Aorta (tissue), 5 donors: ENCODE measurements around the gene SRRM4. TPM values are rescaled to one million over a fixed set of nuclear protein-coding genes. Genes with fewer than 3 reads are reported as not detected.
"Not testable (repeated sequence)": the region's sequence is repeated elsewhere in the genome, so short reads cannot be mapped to it uniquely, and the experiment has no call there.

Source experiments
- ATAC-seq: fragments of 200-7000 bp; cut with Tn5 transposase; one replicate; pipeline ENCODE4 v1.9.1; 2022; ENCODE audit warnings: moderate library complexity; ENCODE audit not compliant: low FRiP score
- DNase-seq, 2 donors: peaks; one replicate each; pipeline ENCODE4 v3.0.0-alpha.2; 2020
- H3K27ac ChIP-seq, 2 donors: one replicate each; pipeline ENCODE4 v1.5.1; 2013; ENCODE audit warnings: low read length in 2 of 2, mild to moderate bottlenecking in 2 of 2, moderate library complexity in 2 of 2, control low read depth in 1 of 2, inconsistent platforms in 1 of 2, low read depth in 1 of 2
- H3K27me3 ChIP-seq, 2 donors: one replicate each; pipeline ENCODE4 v1.6.1; 2013; ENCODE audit warnings: control low read depth in 1 of 2, low read length in 1 of 2, mild to moderate bottlenecking in 1 of 2, moderate library complexity in 1 of 2; ENCODE audit not compliant: insufficient read depth in 2 of 2, control insufficient read depth in 1 of 2
- H3K36me3 ChIP-seq, 2 donors: one replicate each; pipeline ENCODE4 v1.6.1; 2013; ENCODE audit warnings: control low read depth in 1 of 2, low read length in 1 of 2, mild to moderate bottlenecking in 1 of 2; ENCODE audit not compliant: insufficient read depth in 2 of 2, control insufficient read depth in 1 of 2
- H3K4me1 ChIP-seq, 2 donors: one replicate each; pipeline ENCODE4 v1.6.1; 2013; ENCODE audit warnings: low read length in 2 of 2, control low read depth in 1 of 2, mild to moderate bottlenecking in 1 of 2, moderate library complexity in 1 of 2; ENCODE audit not compliant: insufficient read depth in 2 of 2, control insufficient read depth in 1 of 2
- H3K4me3 ChIP-seq, 2 donors: one replicate each; pipeline ENCODE4 v1.5.1; 2013; ENCODE audit warnings: low read length in 2 of 2, control low read depth in 1 of 2, mild to moderate bottlenecking in 1 of 2
- H3K9me3 ChIP-seq: one replicate; pipeline ENCODE4 v1.6.1; 2013; ENCODE audit warnings: mild to moderate bottlenecking, low read length; ENCODE audit not compliant: control insufficient read depth
- WGBS, 2 donors: extraction: QIAGEN DNeasy Blood & Tissue Kit; methylation state at CpG; one replicate each; pipeline ENCODE4 v1.1.7; 2013; 5-methylcytosine and 5-hydroxymethylcytosine counted together
- intact Hi-C, 2 donors: fragments of 100-400 bp; cut with DNase I; formaldehyde crosslinking; loops; one replicate each; pipeline versions ENCODE4 v1.14.2 to v1.15.0; 2022
- polyA plus RNA-seq, 2 donors: library from polyadenylated mRNA; stranded (reverse); fragments of 200-250 nt; gene quantifications; one replicate each; pipeline ENCODE4 v1.2.3, GENCODE V29; 2013
- total RNA-seq, 2 donors: library from RNA; stranded (reverse); fragmentation: NEBNext Ultra II Directional; extraction: Animal tissue kit (Norgen Biotek cat#: 25700); gene quantifications; one replicate each; pipeline ENCODE4 v1.2.1, GENCODE V29; 2021
- donor health status: healthy with polysubstance abuse.
- donor health status: Bipolar disorder and iron deficiency.
- donor health status: DM: no; HTN: no; CAD: no.
- donor health status: DM: no; HTN: no; CAD: no.
- donor health status: DM: yes; HTN: yes; CAD: no.

Gene SRRM4
- total and polyA plus RNA-seq, 4 donors: 0.13 to 0.88 (median 0.25) TPM

- WGBS, 2 donors: 47 to 48% methylated on average over 2 of the region's 2 CpGs
- H3K4me1 ChIP-seq: no peaks in the 10 kb centered on the region
- no peak overlapping the region for H3K27ac ChIP-seq
- DNase-seq (no peak), ATAC-seq (no peak)
- intact Hi-C loops: no loop called here
- peaks cover under 1% of the 10 kb centered on the region for H3K9me3 ChIP-seq
- H3K27me3 ChIP-seq: no peaks in the 10 kb centered on the region
- no peaks in the 10 kb centered on the region for H3K36me3 ChIP-seq
- H3K4me3 ChIP-seq: no peak overlapping the region
Measured at GRCh38 chr12:119016715-119017114, 35.4 kb downstream of the SRRM4 start.

GRCh38 chr12:119019166-119019565 lies 37.8 kb downstream of the SRRM4 start:
- ATAC-seq: no peak
- Histone ChIP-seq H3K9me3 (peaks cover 1% of the 10 kb centered on the region), H3K36me3 (no peaks in the 10 kb centered on the region), H3K4me1 (no peaks in the 10 kb centered on the region), H3K27ac (no peak overlapping the region), H3K27me3 (peaks cover 0 to 3% of the 10 kb centered on the region in 2 donors), H3K4me3 (no peak overlapping the region)
- intact Hi-C loops: no loop called here
- 15 to 16% methylated on average over 3 of the region's 3 CpGs for WGBS, 2 donors
- DNase-seq: no peak

- DNase-seq (no peak), ATAC-seq (no peak)
- 14 to 20% methylated on average over 21 of the region's 21 CpGs for WGBS, 2 donors
- Histone ChIP-seq H3K27me3 (peaks cover 0 to 3% of the 10 kb centered on the region in 2 donors), H3K36me3 (no peaks in the 10 kb centered on the region), H3K27ac (no peak overlapping the region), H3K9me3 (peaks cover 1% of the 10 kb centered on the region), H3K4me3 (no peak overlapping the region), H3K4me1 (no peaks in the 10 kb centered on the region)
- intact Hi-C loops: no loop called here
Measured at GRCh38 chr12:119020406-119021360, 39.3 kb downstream of the SRRM4 start.

- Histone ChIP-seq H3K27ac (no peak overlapping the region), H3K36me3 (no peaks in the 10 kb centered on the region), H3K9me3 (peaks cover 1% of the 10 kb centered on the region), H3K4me3 (no peak overlapping the region), H3K27me3 (peaks cover 0 to 3% of the 10 kb centered on the region in 2 donors), H3K4me1 (no peaks in the 10 kb centered on the region)
- DNase-seq (no peak), ATAC-seq (no peak)
- WGBS, 2 donors: 21% methylated on average over 3 of the region's 3 CpGs
- intact Hi-C loops: no loop called here
Measured at GRCh38 chr12:119024356-119024755, 43.0 kb downstream of the SRRM4 start.

GRCh38 chr12:119025786-119026185 lies 44.4 kb downstream of the SRRM4 start:
- Histone ChIP-seq H3K4me1 (no peaks in the 10 kb centered on the region), H3K4me3 (no peak overlapping the region), H3K27ac (no peak overlapping the region), H3K9me3 (peaks cover 1% of the 10 kb centered on the region), H3K27me3 (peaks cover 0 to 5% of the 10 kb centered on the region in 2 donors), H3K36me3 (no peaks in the 10 kb centered on the region)
- intact Hi-C loops: no loop called here
- no peak for ATAC-seq
- DNase-seq: no peak
- WGBS, 2 donors: 86 to 87% methylated on average over 3 of the region's 3 CpGs

- DNase-seq, H3K4me3 ChIP-seq, H3K27ac ChIP-seq, ATAC-seq, H3K36me3 ChIP-seq, H3K9me3 ChIP-seq, intact Hi-C loops, H3K27me3 ChIP-seq, H3K4me1 ChIP-seq: not testable (repeated sequence)
- 91 to 92% methylated on average over 14 of the region's 14 CpGs for WGBS, 2 donors
Measured at GRCh38 chr12:119033332-119033731, 52.0 kb downstream of the SRRM4 start.

- WGBS, 2 donors: 41 to 44% methylated on average over 17 of the region's 17 CpGs
- Histone ChIP-seq H3K4me1 (no peaks in the 10 kb centered on the region), H3K27ac (no peak overlapping the region), H3K4me3 (no peak overlapping the region), H3K36me3 (no peaks in the 10 kb centered on the region), H3K9me3 (no peaks in the 10 kb centered on the region), H3K27me3 (no peaks in the 10 kb centered on the region)
- DNase-seq: no peak
- intact Hi-C loops: no loop called here
- no peak for ATAC-seq
Measured at GRCh38 chr12:119036878-119037825, 55.8 kb downstream of the SRRM4 start.

GRCh38 chr12:119044094-119044493 lies 62.8 kb downstream of the SRRM4 start:
- intact Hi-C loops: no loop called here
- no peak overlapping the region for H3K4me3 ChIP-seq
- no peak overlapping the region for H3K27ac ChIP-seq
- no peak for ATAC-seq
- no peaks in the 10 kb centered on the region for H3K4me1 ChIP-seq
- 85 to 88% methylated on average over 6 of the region's 6 CpGs for WGBS, 2 donors
- no peaks in the 10 kb centered on the region for H3K27me3 ChIP-seq
- no peaks in the 10 kb centered on the region for H3K36me3 ChIP-seq
- no peak for DNase-seq
- no peaks in the 10 kb centered on the region for H3K9me3 ChIP-seq
